ENCODE measurements around the gene GPX8.

The GPX8 gene

GRCh38 chr5:55159763-55160492, at the start of gene GPX8:
TSS of gene GPX8 (plus strand) at chr5:55160171. CDS start at chr5:55160193, 22 bp downstream.
- H3K27me3 Mint-ChIP-seq = peaks cover 49% of the 10 kb centered on the region
- H3K36me3 Mint-ChIP-seq (ENCODE audit: low read depth) = no peaks in the 10 kb centered on the region
- H3K4me3 Mint-ChIP-seq = no peak within 1 kb of the TSS
- H3K27ac Mint-ChIP-seq = no peak within 1 kb of the TSS
- no peaks in the 10 kb centered on the region for H3K9me3 Mint-ChIP-seq
- no peaks in the 10 kb centered on the region for H3K4me1 Mint-ChIP-seq (ENCODE audit: low read depth)

- Mint-ChIP-seq H3K4me1 (ENCODE audit: low read depth) (peaks cover 28% of the 10 kb centered on the region), H3K36me3 (ENCODE audit: low read depth) (peaks cover 4% of the 10 kb centered on the region)
Measured at GRCh38 chr5:55110217-55110616, 49.8 kb upstream of the GPX8 start.

GRCh38 chr5:55113327-55113726, 46.6 kb upstream of the GPX8 start:
- Mint-ChIP-seq H3K4me1 (ENCODE audit: low read depth) (peaks cover 22% of the 10 kb centered on the region), H3K27ac (no peak overlapping the region), H3K4me3 (no peak overlapping the region), H3K36me3 (ENCODE audit: low read depth) (no peaks in the 10 kb centered on the region), H3K27me3 (peaks cover 5% of the 10 kb centered on the region), H3K9me3 (no peaks in the 10 kb centered on the region)

More at GRCh38 chr5:55110217-55110616, 49.8 kb upstream of the GPX8 start:
- Mint-ChIP-seq H3K27ac (no peak overlapping the region), H3K9me3 (no peaks in the 10 kb centered on the region), H3K4me3 (no peak overlapping the region), H3K27me3 (peaks cover 5% of the 10 kb centered on the region)

GRCh38 chr5:55114061-55114460, 45.9 kb upstream of the GPX8 start:
- Mint-ChIP-seq H3K27ac (no peak overlapping the region), H3K9me3 (no peaks in the 10 kb centered on the region), H3K36me3 (ENCODE audit: low read depth) (no peaks in the 10 kb centered on the region), H3K4me1 (ENCODE audit: low read depth) (peaks cover 19% of the 10 kb centered on the region), H3K27me3 (peaks cover 5% of the 10 kb centered on the region), H3K4me3 (no peak overlapping the region)

GRCh38 chr5:55123365-55123764, 36.6 kb upstream of the GPX8 start:
- Mint-ChIP-seq H3K36me3 (ENCODE audit: low read depth) (no peaks in the 10 kb centered on the region), H3K27ac (no peak overlapping the region), H3K4me1 (ENCODE audit: low read depth) (no peaks in the 10 kb centered on the region), H3K9me3 (no peaks in the 10 kb centered on the region), H3K27me3 (peaks cover 11% of the 10 kb centered on the region), H3K4me3 (no peak overlapping the region)

GRCh38 chr5:55134053-55134722, 25.8 kb upstream of the GPX8 start:
- Mint-ChIP-seq H3K4me3 (peak overlapping the region; percentile 12), H3K4me1 (ENCODE audit: low read depth) (peaks cover 21% of the 10 kb centered on the region), H3K27ac (peak overlapping the region; percentile 22)

GRCh38 chr5:55136521-55136920, 23.4 kb upstream of the GPX8 start:
- Mint-ChIP-seq H3K27ac (no peak overlapping the region), H3K4me3 (no peak overlapping the region), H3K27me3 (peaks cover 17% of the 10 kb centered on the region), H3K36me3 (ENCODE audit: low read depth) (peaks cover 5% of the 10 kb centered on the region), H3K4me1 (ENCODE audit: low read depth) (peaks cover 31% of the 10 kb centered on the region), H3K9me3 (peaks cover 9% of the 10 kb centered on the region)

More at GRCh38 chr5:55134053-55134722, 25.8 kb upstream of the GPX8 start:
- Mint-ChIP-seq H3K9me3 (peaks cover 22% of the 10 kb centered on the region), H3K27me3 (peaks cover 21% of the 10 kb centered on the region), H3K36me3 (ENCODE audit: low read depth) (peaks cover 5% of the 10 kb centered on the region)

GRCh38 chr5:55140908-55141665, 18.9 kb upstream of the GPX8 start:
- H3K4me1 Mint-ChIP-seq (ENCODE audit: low read depth) = peaks cover 21% of the 10 kb centered on the region
- peaks cover 28% of the 10 kb centered on the region for H3K27me3 Mint-ChIP-seq
- H3K4me3 Mint-ChIP-seq = peak overlapping the region; percentile 15
- H3K9me3 Mint-ChIP-seq = no peaks in the 10 kb centered on the region
- no peaks in the 10 kb centered on the region for H3K36me3 Mint-ChIP-seq (ENCODE audit: low read depth)
- H3K27ac Mint-ChIP-seq = no peak overlapping the region

- no peaks in the 10 kb centered on the region for H3K36me3 Mint-ChIP-seq (ENCODE audit: low read depth)
- H3K27me3 Mint-ChIP-seq = peaks cover 32% of the 10 kb centered on the region
- H3K4me1 Mint-ChIP-seq (ENCODE audit: low read depth) = peaks cover 26% of the 10 kb centered on the region
- H3K4me3 Mint-ChIP-seq = peak overlapping the region; percentile 14
- peak overlapping the region; percentile 78 for H3K27ac Mint-ChIP-seq
- no peaks in the 10 kb centered on the region for H3K9me3 Mint-ChIP-seq
Measured at GRCh38 chr5:55141945-55142690, 17.9 kb upstream of the GPX8 start.

- Mint-ChIP-seq H3K4me1 (ENCODE audit: low read depth) (peaks cover 26% of the 10 kb centered on the region), H3K9me3 (no peaks in the 10 kb centered on the region), H3K27me3 (peaks cover 29% of the 10 kb centered on the region), H3K36me3 (ENCODE audit: low read depth) (no peaks in the 10 kb centered on the region), H3K4me3 (no peak overlapping the region), H3K27ac (no peak overlapping the region)
Measured at GRCh38 chr5:55143624-55144023, 16.3 kb upstream of the GPX8 start.

- no peaks in the 10 kb centered on the region for H3K36me3 Mint-ChIP-seq (ENCODE audit: low read depth)
- peaks cover 20% of the 10 kb centered on the region for H3K4me1 Mint-ChIP-seq (ENCODE audit: low read depth)
- peaks cover 32% of the 10 kb centered on the region for H3K27me3 Mint-ChIP-seq
- H3K4me3 Mint-ChIP-seq = no peak overlapping the region
- no peaks in the 10 kb centered on the region for H3K9me3 Mint-ChIP-seq
- H3K27ac Mint-ChIP-seq = no peak overlapping the region
Measured at GRCh38 chr5:55146080-55146479, 13.9 kb upstream of the GPX8 start.

GRCh38 chr5:55146543-55147151, 13.3 kb upstream of the GPX8 start:
- Mint-ChIP-seq H3K9me3 (no peaks in the 10 kb centered on the region), H3K4me1 (ENCODE audit: low read depth) (peaks cover 14% of the 10 kb centered on the region), H3K4me3 (no peak overlapping the region), H3K27ac (no peak overlapping the region), H3K36me3 (ENCODE audit: low read depth) (no peaks in the 10 kb centered on the region), H3K27me3 (peaks cover 32% of the 10 kb centered on the region)

GRCh38 chr5:55149308-55149795, 10.6 kb upstream of the GPX8 start:
- Mint-ChIP-seq H3K4me1 (ENCODE audit: low read depth) (peaks cover 5% of the 10 kb centered on the region), H3K4me3 (no peak overlapping the region), H3K27ac (no peak overlapping the region), H3K9me3 (no peaks in the 10 kb centered on the region), H3K27me3 (peaks cover 33% of the 10 kb centered on the region), H3K36me3 (ENCODE audit: low read depth) (no peaks in the 10 kb centered on the region)

Measured in stimulated activated naive CD8-positive, alpha-beta T cell treated with anti-CD3 and anti-CD28 coated beads, Interleukin-15, Interleukin-2, amounts not matched to agents 100 ng/mL and 50 ng/mL, for 24 hours (primary cell).